ENCODE measurements around the gene TIMELESS.
"Not testable (repeated sequence)": the region's sequence is repeated elsewhere in the genome, so short reads cannot be mapped to it uniquely, and the experiment has no call there.

Gene TIMELESS, protein sequence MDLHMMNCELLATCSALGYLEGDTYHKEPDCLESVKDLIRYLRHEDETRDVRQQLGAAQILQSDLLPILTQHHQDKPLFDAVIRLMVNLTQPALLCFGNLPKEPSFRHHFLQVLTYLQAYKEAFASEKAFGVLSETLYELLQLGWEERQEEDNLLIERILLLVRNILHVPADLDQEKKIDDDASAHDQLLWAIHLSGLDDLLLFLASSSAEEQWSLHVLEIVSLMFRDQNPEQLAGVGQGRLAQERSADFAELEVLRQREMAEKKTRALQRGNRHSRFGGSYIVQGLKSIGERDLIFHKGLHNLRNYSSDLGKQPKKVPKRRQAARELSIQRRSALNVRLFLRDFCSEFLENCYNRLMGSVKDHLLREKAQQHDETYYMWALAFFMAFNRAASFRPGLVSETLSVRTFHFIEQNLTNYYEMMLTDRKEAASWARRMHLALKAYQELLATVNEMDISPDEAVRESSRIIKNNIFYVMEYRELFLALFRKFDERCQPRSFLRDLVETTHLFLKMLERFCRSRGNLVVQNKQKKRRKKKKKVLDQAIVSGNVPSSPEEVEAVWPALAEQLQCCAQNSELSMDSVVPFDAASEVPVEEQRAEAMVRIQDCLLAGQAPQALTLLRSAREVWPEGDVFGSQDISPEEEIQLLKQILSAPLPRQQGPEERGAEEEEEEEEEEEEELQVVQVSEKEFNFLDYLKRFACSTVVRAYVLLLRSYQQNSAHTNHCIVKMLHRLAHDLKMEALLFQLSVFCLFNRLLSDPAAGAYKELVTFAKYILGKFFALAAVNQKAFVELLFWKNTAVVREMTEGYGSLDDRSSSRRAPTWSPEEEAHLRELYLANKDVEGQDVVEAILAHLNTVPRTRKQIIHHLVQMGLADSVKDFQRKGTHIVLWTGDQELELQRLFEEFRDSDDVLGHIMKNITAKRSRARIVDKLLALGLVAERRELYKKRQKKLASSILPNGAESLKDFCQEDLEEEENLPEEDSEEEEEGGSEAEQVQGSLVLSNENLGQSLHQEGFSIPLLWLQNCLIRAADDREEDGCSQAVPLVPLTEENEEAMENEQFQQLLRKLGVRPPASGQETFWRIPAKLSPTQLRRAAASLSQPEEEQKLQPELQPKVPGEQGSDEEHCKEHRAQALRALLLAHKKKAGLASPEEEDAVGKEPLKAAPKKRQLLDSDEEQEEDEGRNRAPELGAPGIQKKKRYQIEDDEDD

DNA sequence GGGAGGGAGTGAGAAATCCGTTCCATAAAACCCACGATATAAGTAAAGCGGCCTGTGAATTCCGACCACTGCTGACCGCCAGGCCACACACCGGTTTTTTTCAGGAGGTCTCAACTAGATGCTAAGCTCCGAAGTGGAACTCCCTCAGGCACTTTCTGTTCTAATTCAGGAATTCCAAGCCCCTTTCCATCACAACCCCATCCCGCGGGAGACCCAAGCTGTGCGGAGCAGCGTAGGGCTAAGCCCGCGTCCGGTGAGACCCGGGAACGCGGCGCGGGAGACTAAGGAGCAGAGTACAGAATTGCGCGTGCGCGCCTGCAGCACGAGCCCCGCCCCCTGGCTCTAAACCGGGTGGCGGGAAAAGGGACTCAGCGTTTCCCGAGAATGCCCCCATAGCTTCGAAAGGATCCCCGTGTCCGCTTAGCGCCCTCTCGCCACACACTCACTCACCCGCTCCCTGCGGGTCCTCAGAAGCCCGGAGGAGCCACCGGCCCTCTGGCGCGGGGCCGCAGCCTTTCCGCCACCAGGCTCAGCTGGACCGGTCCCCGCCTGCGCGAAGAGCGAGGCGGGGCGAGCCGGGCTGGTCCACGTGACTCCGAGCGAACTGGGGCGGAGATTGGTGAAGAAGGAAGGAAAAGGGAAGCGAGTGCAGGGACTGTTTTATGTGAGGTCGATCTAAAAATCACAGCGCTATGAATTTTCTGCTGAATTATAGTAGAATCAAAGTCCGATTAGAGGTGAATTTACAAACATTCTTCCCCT is at the start of gene TIMELESS:
Gene TIMELESS, minus strand, starts transcription at position 567 of the 762 bp plus-strand sequence. CDS start 15,256 bp downstream, outside the sequence.
- DNase-seq, result peak; percentile 75

DNA sequence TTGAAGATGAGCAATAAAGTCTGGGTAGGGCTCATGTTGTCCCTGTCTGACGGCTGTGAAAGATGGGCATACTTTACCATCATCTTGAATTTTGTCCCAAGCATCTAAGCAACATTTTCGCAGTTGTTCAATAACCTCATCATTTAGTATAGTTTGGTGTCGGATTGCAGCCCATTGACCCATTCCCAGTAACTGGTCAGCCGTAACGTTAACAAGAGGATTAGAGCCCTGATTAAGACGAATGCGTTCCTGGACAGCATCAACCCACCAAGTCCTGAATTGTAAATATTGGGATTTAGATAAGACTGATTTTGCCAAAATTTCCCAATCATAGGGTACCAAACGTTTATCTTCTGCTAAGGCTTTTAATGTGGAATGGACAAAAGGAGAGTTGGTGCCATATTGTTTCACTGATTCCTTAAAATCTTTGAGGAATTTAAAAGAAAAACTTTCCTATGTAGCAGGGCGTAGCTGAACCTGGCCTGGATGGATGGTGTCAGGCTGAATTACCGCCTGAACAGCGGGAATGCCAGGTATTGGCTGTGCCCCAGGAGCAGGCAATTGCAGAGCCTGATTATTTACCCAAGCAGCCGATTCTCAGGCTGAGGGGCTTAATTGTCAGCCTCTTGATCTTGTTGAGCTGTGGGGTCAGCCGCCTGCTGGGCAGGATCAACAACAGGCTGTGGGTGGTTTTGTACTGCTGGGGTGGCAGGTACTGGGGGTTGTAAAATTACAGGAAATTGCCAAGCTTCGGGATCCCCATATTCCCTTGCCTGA is 49.1 kb upstream of the TIMELESS start:
- DNase-seq, result not testable (repeated sequence)

DNA sequence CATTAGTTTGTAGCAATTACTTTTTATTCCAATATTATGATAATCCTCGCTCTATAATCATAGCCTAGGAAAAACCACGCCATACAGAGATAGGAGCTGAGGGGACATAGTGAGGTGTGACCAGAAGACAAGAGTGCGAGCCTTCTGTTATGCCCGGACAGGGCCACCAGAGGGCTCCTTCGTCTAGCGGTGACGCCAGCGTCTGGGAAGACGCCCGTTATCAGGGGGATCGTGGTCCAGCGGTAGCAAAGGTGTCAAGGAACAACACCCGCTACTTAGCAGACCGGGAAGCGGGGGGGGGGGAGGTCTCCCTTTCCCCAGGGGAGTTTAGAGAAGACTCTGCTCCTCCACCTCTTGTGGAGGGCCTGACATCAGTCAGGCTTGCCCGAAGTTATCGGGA is 47.5 kb upstream of the TIMELESS start:
- peak; percentile 48 for DNase-seq

DNA sequence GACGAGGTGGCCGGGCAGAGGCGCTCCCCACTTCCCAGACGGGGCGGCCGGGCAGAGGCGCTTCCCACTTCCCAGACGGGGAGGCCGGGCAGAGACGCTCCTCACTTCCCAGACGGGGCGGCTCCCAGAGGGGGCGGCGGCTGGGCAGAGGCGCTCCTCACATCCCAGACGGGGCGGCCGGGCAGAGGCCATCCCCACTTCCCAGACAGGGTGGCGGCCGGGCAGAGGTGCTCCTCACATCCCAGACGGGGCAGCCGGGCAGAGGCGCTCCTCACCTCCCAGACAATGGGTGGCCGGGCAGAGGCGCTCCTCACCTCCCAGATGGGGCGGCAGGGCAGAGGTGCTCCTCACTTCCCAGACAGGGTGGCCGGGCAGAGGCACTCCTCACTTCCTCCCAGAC is 45.3 kb upstream of the TIMELESS start:
- not testable (repeated sequence) for DNase-seq

DNA sequence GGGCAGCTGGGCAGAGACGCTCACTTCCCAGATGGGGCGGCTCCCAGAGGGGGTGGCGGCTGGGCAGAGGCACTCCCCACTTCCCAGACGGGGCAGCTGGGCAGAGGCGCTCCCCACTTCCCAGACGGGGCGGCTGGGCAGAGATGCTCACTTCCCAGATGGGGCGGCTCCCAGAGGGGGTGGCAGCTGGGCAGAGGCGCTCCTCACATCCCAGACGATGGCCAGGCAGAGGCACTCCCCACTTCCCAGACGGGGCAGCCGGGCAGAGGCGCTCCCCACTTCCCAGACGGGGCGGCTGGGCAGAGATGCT is 44.8 kb upstream of the TIMELESS start:
- DNase-seq, result not testable (repeated sequence)

DNA sequence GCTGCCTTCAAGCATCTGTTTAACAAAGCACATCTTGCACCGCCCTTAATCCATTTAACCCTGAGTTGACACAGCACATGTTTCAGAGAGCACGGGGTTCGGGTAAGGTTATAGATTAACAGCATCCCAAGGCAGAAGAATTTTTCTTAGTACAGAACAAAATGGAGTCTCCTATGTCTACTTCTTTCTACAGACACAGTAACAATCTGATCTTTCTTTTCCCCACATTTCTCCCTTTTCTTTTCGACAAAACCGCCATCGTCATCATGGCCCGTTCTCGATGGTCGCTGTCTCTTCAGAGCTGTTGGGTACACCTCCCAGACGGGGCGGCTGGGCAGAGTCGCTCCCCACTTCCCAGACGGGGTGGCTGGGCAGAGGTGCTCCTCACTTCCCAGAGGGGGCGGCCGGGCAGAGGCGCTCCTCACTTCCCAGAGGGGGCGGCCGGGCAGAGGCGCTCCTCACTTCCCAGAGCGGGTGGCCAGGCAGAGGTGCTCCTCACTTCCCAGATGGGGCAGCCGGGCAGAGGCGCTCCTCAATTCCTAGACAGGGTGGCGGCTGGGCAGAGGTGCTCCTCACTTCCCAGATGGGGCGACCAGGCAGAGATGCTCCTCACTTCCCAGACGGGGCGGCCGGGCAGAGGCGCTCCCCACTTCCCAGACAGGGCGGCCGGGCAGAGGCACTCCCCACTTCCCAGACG is 44.3 kb upstream of the TIMELESS start:
- DNase-seq, result not testable (repeated sequence)

DNA sequence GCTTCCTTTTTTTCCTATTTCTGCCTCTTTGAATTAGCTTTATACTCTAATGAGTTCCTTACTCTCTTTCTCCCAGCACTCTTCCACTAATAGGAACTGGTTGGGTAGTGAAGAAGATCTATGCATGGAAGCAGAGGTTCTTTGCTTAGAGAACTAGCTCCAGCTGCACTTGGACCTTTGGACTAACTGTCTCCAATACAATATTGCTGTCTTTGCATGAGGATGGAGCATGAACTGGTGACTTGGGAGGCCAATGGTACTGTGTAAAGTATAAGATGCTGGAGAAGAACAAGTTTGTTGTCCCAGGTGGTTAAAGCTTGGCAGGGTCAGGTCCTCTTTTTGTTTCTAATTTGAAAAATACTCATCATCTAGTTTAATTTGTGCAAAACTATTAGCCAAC is 41.1 kb upstream of the TIMELESS start:
- no peak for DNase-seq

DNA sequence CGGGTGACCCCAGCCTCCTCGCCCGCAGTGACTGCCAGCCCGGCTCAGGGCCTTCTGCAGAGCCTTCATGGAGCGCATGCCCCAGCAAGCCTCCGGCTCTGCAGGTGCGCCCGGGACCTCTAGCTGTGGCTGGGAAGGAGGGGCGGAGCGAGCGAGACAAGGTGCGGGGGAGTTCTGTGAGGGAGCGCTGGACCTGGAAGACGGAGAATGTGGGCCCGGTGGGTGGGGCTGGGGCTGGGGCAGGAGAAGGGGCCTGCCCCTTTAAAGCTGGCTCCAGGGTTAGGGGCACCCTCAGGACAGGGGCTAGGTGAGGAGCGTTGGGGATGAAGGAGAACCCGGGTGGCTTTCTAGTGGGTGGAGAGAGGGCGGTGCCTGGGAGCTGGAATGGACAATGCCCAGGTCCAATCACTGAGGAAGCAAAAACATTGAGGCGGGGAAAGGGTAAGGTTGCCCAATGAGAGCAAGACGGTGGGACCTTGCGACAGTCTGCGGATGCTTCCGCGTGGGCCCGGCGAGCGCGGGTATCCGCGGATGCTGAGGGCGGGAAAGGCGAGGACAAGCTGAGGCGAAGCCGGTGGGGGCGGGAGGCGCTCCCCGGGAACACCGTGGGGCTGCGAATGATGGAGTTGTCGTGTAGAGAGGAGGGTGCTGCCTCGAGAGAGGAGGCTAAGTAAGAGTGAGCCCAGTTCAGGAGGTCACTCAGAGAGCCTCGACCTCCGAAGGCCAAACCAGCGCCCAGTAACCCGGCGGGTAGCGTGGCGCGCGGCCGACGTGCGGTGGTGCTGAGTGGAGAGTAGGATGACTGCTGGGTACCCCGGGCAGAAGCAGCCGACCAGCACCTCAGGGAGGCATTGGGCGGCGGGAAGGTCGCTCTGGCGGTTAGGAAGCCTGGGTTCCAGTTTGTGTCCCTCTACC is 39.1 kb upstream of the TIMELESS start, which contains the start of gene GLS2:
Gene GLS2, minus strand, starts transcription at position 121 of the 915 bp plus-strand sequence. Its CDS starts 43 bp downstream, at position 78.
- peak; percentile 57 for DNase-seq

DNA sequence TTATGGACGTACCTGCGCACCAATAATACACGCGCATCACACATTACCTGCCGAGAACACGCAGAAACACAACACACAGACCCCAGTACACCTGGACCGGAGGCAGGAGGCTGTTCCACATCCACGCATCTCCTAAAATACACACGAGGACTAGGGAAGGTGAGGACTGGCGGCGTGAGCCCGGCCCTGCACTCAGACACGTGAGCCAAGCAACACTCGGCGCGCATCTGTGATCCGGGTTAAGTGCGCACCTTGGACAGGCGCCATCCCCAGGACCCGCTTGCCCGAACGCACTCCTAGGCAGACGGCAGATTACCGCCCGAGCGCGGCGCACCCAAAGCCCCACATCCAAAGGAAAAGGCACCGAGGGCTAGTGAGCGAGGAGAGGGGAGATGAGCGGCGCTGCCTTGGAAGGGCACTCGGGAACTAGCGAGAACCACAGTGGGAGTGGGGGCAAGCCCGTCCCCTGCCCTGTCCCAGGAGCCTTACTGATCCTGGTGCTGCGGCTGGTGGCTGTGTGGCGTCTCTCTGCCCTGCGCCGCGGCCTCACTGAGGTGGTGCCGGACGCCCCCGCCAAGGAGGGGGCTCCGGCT is 38.3 kb upstream of the TIMELESS start:
- no peak for DNase-seq

DNA sequence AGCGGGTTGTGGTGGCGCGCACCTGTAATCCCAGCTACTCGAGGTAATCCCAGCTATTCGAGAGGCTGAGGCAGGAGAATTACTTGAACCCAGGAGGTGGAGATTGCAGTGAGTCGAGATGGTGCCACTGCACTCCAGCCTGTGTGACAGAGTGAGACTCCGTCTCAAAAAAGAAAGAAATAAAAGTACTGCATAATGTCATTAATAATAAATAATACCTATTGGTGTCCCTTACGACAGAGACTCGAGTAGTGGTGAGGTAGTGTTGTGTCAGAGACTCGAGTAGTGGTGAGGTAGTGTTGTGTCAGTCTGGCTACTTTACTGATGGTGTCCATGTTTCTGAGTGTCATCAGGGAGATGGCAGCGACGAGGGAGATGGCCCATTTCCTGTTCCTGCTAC is 37.5 kb upstream of the TIMELESS start:
- no peak for DNase-seq

DNA sequence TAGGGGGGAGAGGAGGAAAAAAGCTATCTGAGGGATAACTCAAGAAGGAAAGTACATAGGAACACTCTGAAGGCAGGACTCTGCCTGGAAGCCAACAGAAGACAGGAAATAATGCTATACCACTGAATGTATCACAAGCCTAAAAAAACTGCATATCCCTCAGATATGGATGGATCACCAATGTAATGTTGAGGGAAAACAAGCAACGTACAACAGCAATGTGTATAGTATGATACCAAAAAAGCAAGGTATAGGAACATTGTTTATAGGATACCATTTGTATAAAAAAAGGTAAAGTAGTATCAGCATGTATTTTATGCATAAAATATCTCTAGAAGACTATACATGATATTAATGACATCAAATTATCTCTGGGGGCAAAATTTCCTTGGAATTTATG is 35.3 kb upstream of the TIMELESS start:
- no peak for DNase-seq

DNA sequence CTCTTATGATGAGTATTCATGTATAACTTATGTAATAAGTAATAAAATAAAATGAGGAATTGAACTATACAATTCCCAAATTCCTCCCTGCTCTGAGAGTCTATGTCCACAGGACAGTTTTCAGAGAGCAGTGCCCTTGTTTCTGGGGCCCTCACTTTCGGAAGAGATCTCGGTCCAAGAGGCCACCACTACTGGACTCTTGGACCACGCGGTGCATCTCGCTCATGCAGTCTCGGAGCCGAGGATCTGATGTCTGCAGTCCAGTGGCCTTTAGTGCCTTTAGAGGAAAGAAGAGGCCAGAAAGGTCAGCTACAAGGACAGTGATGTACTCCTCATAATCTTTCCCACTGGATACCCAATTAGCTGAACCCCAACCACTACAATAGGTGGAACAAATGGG is 30.4 kb upstream of the TIMELESS start:
- no peak for DNase-seq

DNA sequence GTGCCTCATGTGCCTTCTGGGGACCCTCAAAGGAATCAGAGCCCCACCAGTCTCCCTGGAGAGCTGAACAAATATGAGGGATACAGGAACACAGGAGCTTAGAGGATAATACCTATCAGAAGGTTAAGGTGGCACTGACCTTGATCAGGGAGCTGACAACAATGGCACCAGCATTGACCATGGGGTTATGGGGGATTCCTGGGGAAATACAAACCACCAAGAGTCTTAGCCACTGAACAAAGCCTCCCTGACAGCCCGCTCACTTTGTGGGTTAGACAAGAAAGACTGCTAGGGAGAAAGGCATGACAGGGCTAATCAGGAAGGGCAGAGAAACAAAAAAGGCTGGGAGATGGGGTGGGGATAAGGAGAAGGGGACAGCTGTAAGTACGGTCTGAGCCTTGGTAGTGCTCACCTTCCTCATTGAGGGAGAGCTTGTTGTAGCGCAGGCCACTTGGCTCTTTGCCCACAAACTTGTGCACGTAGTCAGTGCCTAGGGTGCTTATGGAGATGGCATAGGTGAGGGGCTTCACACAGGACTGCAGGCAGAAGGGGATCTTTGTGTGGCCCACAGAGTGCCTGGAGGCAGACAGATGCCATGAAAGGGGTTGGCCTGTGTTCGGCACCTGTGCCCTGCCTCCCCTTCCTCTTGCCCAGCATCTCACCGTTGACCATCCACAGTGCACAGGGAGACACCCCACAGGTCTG is 28.4 kb upstream of the TIMELESS start:
- DNase-seq, result no peak

DNA sequence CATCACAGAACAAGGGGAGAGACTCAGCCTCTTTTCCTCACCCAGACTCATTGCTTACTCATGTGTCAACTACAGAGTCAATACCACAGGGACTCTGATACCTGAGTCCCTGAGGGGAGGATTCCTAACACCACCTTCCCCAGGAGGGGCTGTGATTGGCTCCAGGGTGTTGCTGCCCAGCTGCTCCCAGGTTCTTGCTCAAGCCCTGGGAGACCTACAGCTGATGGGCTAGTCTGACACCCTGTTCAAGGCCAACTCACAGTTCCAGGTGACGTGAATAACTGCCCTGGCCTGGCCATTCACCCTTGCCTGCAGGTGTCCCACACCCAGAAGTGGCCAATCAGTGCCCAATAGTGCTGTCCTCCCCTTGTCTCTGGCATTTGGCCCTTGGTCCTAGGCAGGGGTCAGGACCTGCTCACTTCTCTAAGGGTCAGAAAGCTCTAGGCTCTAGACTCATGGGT is 27.8 kb upstream of the TIMELESS start:
- no peak for DNase-seq

DNA sequence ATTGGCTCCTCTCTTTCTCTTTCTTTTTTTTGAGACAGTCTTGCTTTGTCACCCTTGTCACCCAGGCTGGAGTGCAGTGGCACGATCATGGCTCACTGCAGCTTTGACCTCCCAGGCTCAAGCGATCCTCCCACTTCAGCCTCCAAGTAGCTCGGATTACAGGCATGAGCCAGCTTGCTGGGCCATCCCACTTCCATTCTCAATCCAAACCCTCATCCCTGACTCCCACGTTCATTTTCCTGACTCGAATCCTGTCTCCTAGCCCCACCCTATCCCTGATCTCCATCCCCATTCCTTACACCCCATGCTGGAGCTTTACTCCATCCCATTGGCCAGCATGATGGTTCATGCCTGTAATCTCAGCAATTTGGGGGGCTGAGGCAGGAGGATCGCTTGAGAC is 26.9 kb upstream of the TIMELESS start:
- DNase-seq, result no peak

DNA sequence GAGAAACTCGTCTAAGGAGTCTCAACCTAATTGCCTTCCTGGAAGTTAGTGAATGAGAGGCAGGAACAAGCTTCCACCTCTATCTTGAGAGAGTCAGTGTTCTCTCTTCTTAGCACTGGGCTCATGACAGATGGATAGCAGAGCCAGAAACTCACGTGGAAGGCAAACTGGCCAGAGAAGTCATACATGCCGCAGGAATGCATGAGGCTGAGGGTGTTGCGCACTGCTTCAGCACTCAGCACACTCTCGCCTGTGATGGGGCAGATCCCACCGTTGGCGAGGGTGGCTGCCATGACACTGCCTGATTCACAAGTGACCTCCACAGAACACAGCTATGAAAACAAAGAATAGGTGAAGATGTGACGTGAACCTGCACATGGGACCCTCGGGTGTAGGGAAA is 25.2 kb upstream of the TIMELESS start:
- no peak for DNase-seq

DNA sequence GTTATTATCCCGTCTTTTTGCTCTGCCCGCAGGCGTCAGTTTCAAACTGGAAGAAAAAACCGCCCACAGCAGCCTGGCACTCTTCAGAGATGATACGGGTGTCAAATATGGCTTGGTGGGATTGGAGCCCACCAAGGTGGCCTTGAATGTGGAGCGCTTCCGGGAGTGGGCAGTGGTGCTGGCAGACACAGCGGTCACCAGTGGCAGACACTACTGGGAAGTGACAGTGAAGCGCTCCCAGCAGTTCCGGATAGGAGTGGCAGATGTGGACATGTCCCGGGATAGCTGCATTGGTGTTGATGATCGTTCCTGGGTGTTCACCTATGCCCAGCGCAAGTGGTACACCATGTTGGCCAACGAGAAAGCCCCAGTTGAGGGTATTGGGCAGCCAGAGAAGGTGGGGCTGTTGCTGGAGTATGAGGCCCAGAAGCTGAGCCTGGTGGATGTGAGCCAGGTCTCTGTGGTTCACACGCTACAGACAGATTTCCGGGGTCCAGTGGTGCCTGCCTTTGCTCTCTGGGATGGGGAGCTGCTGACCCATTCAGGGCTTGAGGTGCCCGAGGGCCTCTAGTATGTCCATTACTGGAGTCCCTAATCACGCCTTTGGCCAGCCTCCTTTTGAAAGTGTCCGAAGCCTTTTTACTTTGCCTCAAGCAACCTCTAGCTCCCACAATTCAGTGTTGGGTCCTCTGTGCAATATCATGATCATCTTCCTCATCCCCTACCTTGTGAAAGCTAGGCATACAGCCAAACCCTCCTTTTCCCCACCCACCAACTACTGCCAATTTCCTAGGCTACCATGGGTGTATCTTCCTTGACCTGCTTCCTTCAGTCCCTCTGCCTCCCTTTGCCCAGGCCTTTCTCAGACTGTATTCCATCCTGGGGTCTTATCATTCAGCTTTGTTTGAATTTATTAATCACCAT is 20.0 kb upstream of the TIMELESS start:
- DNase-seq, result no peak

All from activated CD4-positive, alpha-beta T cell treated with anti-CD3 and anti-CD28 coated beads for 1 hour (primary cell).